GM13976 (cell line): ENCODE results near the gene ROMO1.

Experiments used
- DNase-seq: peaks from one replicate; pipeline ENCODE4 v3.0.0; 2012; ENCODE audit warnings: low spot score
- CTCF ChIP-seq: IDR thresholded peaks from 2 replicates; pipeline ENCODE4 v1.5.1; 2012; ENCODE audit warnings: borderline replicate concordance, mild to moderate bottlenecking; ENCODE audit not compliant: insufficient read depth; ENCODE audit errors: extremely low read depth, missing control alignments, control extremely low read depth
- in situ Hi-C: fragments of 300-500 bp; cut with MboI; formaldehyde crosslinking; loops from one replicate; pipeline ENCODE4 v1.12.0; 2022; ENCODE audit warnings: low sequenced_read_pairs, mixed read lengths, inconsistent platforms; ENCODE audit not compliant: unreplicated experiment

ROMO1 gene

GRCh38 chr20:35663516-35664465 is 35.4 kb upstream of the ROMO1 start:
- no peak for TF ChIP-seq CTCF
- in situ Hi-C loops = no loop called here
- peak; percentile 57 for DNase-seq

GRCh38 chr20:35664466-35665206 is 34.6 kb upstream of the ROMO1 start, which contains the start of the genes CPNE1 and RBM12:
CPNE1 (minus strand) TSS chr20:35664900; CDS start chr20:35632923, 31,977 bp downstream.
RBM12 (minus strand) TSS chr20:35664900; CDS start chr20:35655322, 9,578 bp downstream.
- DNase-seq = peak; percentile 99
- in situ Hi-C loops = no loop called here
- no peak for TF ChIP-seq CTCF

DNA sequence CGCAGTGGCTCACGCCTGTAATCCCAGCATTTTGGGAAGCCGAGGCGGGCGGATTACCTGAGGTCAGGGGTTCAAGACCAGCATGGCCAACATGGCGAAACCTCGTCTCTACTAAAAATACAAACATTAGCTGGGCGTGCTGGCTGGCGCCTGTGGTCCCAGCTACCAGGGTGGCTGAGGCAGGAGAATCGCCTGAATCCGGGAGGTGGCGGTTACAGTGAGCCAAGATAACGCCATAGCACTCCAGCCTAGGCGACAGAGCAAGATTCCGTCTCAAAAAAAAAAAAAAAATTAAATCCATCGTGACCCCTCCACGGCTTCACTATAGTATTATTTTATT is 33.3 kb upstream of the ROMO1 start:
- DNase-seq = no peak
- in situ Hi-C loops = no loop called here
- TF ChIP-seq CTCF = no peak

DNA sequence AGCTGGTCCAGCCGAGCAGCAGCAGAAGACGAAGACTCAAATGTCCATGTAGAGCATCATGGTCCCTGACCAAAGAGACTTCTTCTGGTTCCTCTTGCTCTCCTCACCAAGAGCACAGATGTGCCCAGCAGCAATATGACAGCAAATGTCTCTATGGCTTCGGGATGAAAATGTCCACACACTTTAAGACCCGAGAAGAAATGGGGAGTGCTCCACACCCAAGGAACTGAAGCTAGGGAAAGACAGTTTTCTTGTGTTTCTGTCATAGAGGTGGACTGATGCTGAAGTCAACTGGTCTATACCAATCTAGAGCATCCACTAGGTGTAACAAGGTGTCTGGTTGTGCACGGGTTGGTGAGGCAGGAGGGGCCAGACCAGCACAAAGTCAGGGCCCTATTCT is 30.0 kb upstream of the ROMO1 start:
- in situ Hi-C loops = no loop called here

GRCh38 chr20:35669681-35670080 is 29.5 kb upstream of the ROMO1 start:
- in situ Hi-C loops = no loop called here
- TF ChIP-seq CTCF = no peak
- no peak for DNase-seq

More for the DNA sequence above, 30.0 kb upstream of the ROMO1 start:
- no peak for TF ChIP-seq CTCF
- DNase-seq = no peak

DNA sequence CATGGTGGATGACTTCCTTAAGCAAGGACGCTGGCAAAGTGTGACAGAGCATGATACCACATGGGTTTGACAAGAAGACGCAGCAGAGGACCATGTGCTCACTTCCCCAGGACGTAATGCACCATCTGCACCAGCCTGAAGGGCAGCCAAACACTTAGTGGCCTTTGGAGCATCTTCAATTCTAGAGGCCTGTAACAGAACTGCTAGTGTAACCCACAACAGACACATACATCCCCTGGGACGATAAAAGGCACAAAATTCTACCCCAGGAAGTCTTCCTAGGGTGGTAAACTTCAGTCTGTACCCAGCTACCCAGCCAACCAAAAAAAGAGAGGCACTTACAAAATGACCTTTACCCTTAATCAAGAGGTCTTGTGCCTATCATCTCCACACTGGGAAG is 25.3 kb upstream of the ROMO1 start:
- TF ChIP-seq CTCF = no peak
- no peak for DNase-seq
- in situ Hi-C loops = no loop called here
